ENCODE data around the gene ERMARD. TPM values are rescaled to one million over a fixed set of nuclear protein-coding genes. Genes with fewer than 3 reads are reported as not detected.

The ERMARD gene
- total and polyA plus RNA-seq, 8 donors: 16.8 to 56.1 (median 44.9) TPM

- intact Hi-C loops (cut with DNase I): no loop called here
- H3K4me1 ChIP-seq: peaks cover 3 to 18% of the 10 kb centered on the region in 2 donors
- no peaks in the 10 kb centered on the region for H3K36me3 ChIP-seq
- ATAC-seq (peak; percentile 13), DNase-seq (peak in 1 of 4 donors; percentile 66)
- H3K27ac ChIP-seq: no peak overlapping the region
- no peaks in the 10 kb centered on the region for H3K9me3 ChIP-seq
- no peak overlapping the region for H3K4me3 ChIP-seq
- H3K27me3 ChIP-seq: peaks cover 0 to 27% of the 10 kb centered on the region in 2 donors
- TF ChIP-seq, protein P1, sequence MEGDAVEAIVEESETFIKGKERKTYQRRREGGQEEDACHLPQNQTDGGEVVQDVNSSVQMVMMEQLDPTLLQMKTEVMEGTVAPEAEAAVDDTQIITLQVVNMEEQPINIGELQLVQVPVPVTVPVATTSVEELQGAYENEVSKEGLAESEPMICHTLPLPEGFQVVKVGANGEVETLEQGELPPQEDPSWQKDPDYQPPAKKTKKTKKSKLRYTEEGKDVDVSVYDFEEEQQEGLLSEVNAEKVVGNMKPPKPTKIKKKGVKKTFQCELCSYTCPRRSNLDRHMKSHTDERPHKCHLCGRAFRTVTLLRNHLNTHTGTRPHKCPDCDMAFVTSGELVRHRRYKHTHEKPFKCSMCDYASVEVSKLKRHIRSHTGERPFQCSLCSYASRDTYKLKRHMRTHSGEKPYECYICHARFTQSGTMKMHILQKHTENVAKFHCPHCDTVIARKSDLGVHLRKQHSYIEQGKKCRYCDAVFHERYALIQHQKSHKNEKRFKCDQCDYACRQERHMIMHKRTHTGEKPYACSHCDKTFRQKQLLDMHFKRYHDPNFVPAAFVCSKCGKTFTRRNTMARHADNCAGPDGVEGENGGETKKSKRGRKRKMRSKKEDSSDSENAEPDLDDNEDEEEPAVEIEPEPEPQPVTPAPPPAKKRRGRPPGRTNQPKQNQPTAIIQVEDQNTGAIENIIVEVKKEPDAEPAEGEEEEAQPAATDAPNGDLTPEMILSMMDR (IDR thresholded peaks at IDR 0.05): no peak
These were observed 50.2 kb downstream of the ERMARD start for GRCh38 chr6:169801396-169802160.

DNA sequence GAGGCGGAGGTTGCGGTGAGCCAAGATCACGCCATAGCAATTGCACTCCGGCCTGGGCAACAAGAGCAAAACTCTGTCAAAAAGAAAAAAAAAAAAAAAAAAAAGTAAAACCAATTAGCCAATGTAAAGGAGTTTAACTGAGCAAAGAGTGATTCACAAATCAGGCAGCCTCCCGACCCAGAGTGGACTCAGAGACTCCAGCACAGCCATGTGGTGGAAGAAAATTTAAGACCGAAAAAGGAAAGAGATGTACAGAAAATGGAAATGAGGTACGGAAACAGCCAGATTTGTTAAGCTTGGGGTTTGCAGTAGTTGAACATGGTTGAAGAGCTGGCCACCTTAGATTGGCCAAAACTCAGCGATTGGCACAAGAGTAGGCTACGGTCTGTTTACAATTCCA is 51.4 kb downstream of the ERMARD start:
- Histone ChIP-seq H3K4me3 (no peak overlapping the region), H3K27ac (no peak overlapping the region), H3K4me1 (peaks cover 3 to 18% of the 10 kb centered on the region in 2 donors), H3K36me3 (no peaks in the 10 kb centered on the region), H3K27me3 (peaks cover 0 to 30% of the 10 kb centered on the region in 2 donors), H3K9me3 (no peaks in the 10 kb centered on the region)
- intact Hi-C loops (cut with DNase I): no loop called here
- ATAC-seq (no peak), DNase-seq (no peak)
- TF ChIP-seq, protein P1 (IDR thresholded peaks at IDR 0.05): no peak

GRCh38 chr6:169803271-169803811 is 51.9 kb downstream of the ERMARD start:
- TF ChIP-seq, protein P1 (IDR thresholded peaks at IDR 0.05): no peak
- Histone ChIP-seq H3K36me3 (no peaks in the 10 kb centered on the region), H3K4me3 (no peak overlapping the region), H3K27me3 (peaks cover 0 to 30% of the 10 kb centered on the region in 2 donors), H3K9me3 (no peaks in the 10 kb centered on the region), H3K27ac (no peak overlapping the region), H3K4me1 (peaks cover 3 to 18% of the 10 kb centered on the region in 2 donors)
- intact Hi-C loops (cut with DNase I): no loop called here
- DNase-seq (no peak), ATAC-seq (no peak)

DNA sequence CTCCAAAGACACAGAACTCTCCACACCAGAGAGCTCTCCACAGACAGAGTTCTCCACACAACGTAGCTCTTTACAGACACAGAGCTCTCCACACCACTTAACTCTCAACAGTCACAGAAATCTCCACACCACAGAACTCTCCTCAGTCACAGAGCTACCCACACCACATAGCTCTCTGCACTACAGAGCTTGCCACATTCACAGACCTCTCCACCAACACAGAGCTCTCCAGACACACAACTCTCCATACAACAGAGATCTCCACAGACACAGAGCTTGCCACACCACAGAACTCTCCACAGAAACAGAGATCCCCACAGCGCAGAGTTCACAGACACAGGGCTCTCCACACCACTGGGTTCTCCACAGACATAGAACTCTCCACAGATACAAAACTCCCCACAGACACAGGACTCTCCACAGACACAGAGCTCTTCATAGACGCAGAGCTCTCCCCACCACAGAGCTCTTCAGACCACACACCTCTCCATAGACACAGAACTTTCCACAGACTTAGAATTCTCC is 52.5 kb downstream of the ERMARD start:
- peaks cover 3 to 18% of the 10 kb centered on the region in 2 donors for H3K4me1 ChIP-seq
- H3K9me3 ChIP-seq: no peaks in the 10 kb centered on the region
- H3K36me3 ChIP-seq: no peaks in the 10 kb centered on the region
- peaks cover 0 to 30% of the 10 kb centered on the region in 2 donors for H3K27me3 ChIP-seq
- no peak for DNase-seq
- ATAC-seq: no peak
- TF ChIP-seq, protein P1 (IDR thresholded peaks at IDR 0.05): no peak
- H3K4me3 ChIP-seq: no peak overlapping the region
- H3K27ac ChIP-seq: no peak overlapping the region
- intact Hi-C loops (cut with DNase I): no loop called here

DNA sequence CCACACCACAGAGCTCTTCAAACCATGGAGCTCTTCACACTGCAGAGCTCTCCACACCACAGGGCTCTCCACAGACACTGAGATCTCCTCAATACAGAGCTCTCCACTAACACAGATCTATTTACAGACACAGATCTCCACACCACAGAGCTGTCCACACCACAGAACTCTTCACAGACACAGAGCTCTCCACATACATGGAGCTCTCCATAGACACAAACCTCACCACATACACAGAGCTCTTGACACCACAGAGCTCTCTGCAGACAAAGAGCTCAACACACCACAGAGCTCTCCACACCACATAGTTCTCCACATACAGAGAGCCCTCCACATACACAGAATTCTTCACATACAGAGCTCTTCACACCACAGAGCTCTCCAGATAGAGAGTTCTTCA is 53.0 kb downstream of the ERMARD start:
- Histone ChIP-seq H3K4me1 (peaks cover 3 to 18% of the 10 kb centered on the region in 2 donors), H3K27ac (no peak overlapping the region), H3K36me3 (no peaks in the 10 kb centered on the region), H3K4me3 (no peak overlapping the region), H3K9me3 (no peaks in the 10 kb centered on the region), H3K27me3 (peaks cover 0 to 30% of the 10 kb centered on the region in 2 donors)
- intact Hi-C loops (cut with DNase I): no loop called here
- TF ChIP-seq, protein P1 (IDR thresholded peaks at IDR 0.05): no peak
- no peak for ATAC-seq
- no peak for DNase-seq
